Calu3 (cell line): ENCODE data around the gene ZZZ3. TPM values are rescaled to one million over a fixed set of nuclear protein-coding genes. Genes with fewer than 3 reads are reported as not detected.
A peak's percentile ranks its signal among the peaks of the same experiment; 100 is the strongest.

ENCODE experiments used
- Bru-seq: library from RNA; stranded (reverse); fragments of 400-500 nt; gene quantifications from one replicate; lab custom pipeline; 2021; lab: Mats Ljungman, UMichigan
- BruChase-seq, 2 experiments: library from RNA; stranded (reverse); fragments of 400-500 nt; gene quantifications; one replicate each; lab custom pipeline; 2021; lab: Mats Ljungman, UMichigan
- BruUV-seq: library from RNA; stranded (reverse); fragments of 400-500 nt; replicated peaks from 2 replicates; lab custom pipeline; 2021; lab: Mats Ljungman, UMichigan
- CTCF ChIA-PET: fragments of 300-600 bp; sonication (Branson Sonifier 250); formaldehyde crosslinking; loops from one replicate; lab custom pipeline; 2022; ENCODE audit warnings: antibody characterized with exemption; lab: Charles Lee
- DNase-seq: peaks from one replicate; pipeline ENCODE4 v3.0.0; 2022
- H3K27ac Mint-ChIP-seq: one replicate; pipeline ENCODE4 v1.8.0; 2022; ENCODE audit warnings: mixed read lengths; ENCODE audit not compliant: unreplicated experiment
- H3K27me3 Mint-ChIP-seq: one replicate; pipeline ENCODE4 v1.8.0; 2022; ENCODE audit warnings: mixed read lengths; ENCODE audit not compliant: unreplicated experiment
- H3K36me3 Mint-ChIP-seq: one replicate; pipeline ENCODE4 v1.8.0; 2022; ENCODE audit warnings: mild to moderate bottlenecking, moderate library complexity, mixed read lengths; ENCODE audit not compliant: insufficient read depth, unreplicated experiment
- H3K4me1 Mint-ChIP-seq: one replicate; pipeline ENCODE4 v1.8.0; 2022; ENCODE audit warnings: mild to moderate bottlenecking, low read depth, mixed read lengths; ENCODE audit not compliant: unreplicated experiment
- H3K4me3 Mint-ChIP-seq: one replicate; pipeline ENCODE4 v1.8.0; 2022; ENCODE audit warnings: mild to moderate bottlenecking, low read depth, moderate library complexity, mixed read lengths; ENCODE audit not compliant: unreplicated experiment
- H3K9me3 Mint-ChIP-seq: one replicate; pipeline ENCODE4 v1.8.0; 2022; ENCODE audit warnings: low read depth, mixed read lengths; ENCODE audit not compliant: unreplicated experiment
- intact Hi-C: fragments of 100-400 bp; cut with micrococcal nuclease; formaldehyde crosslinking; loops from one replicate; pipeline ENCODE4 v1.10.0; 2022; ENCODE audit not compliant: unreplicated experiment
- long read RNA-seq: library from polyadenylated mRNA; stranded (forward); transcript quantifications from one replicate; pipeline ENCODE4 v2.0.0, GENCODE V29; 2022
- total RNA-seq: library from RNA; stranded (reverse); gene quantifications from 2 replicates; pipeline ENCODE4 v1.2.3, GENCODE V29; 2022
- TF ChIP-seq, protein P1 (sequence below): fragments of 200-600 bp; IDR thresholded peaks from one replicate; pipeline ENCODE4 v1.8.0; 2022; ENCODE audit warnings: antibody characterized with exemption; ENCODE audit not compliant: unreplicated experiment

Gene ZZZ3
- 49.4 and 53.4 TPM in 2 replicates for total RNA-seq
- percentile 96 among the genes with signal in this experiment for Bru-seq, nascent RNA
- BruChase-seq, experiment 1, labeled RNA remaining after a 6-hour chase = percentile 87 among the genes with signal in this experiment
- percentile 88 among the genes with signal in this experiment for BruChase-seq, experiment 2, labeled RNA remaining after a 2-hour chase
- long read RNA-seq, full-length matches to known transcripts = 6 of 36 reads
- long read RNA-seq, partial matches to known transcripts = 2 of 36 reads
- long read RNA-seq, other reads (novel, unspliced or antisense) = 28 of 36 reads

DNA sequence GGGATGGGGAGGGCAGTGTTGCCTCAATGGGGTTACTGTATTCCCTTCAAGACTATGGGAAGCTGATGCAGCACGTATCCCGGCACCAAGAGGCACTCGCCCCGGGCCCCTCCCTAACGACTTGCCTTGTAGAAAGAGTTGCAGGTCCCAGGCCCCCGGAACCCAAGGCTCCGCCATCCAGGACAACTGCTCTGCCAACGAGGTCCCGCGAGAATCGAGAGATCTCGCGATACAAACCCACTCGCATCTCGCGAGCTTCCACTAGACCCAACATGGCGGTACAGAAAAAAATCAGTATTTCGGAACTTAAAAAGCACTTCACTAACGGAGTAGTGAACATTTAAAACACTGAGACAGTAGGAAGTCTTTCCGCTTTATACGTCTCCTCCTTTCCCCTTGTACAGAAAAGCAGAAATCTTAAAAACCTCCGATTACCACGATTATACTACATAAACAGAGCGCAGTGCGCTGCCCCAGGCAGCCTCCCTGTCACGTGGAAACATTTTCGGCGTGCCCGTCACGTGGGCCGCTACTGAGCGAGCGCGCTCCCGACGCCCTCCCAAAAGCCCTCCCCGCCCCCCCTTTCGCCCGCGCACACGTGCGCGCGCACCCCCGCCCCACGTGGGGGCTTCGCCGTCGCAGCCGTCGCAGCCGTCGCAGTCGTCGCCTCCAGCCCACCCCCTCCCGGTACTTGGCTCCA, at the start of gene ZZZ3:
TSS of gene ZZZ3 (minus strand) at position 199 of the 700 bp plus-strand sequence. CDS start 49,304 bp downstream, outside the sequence.
- Mint-ChIP-seq H3K9me3 (no peaks in the 10 kb centered on the region), H3K4me1 (peaks cover 34% of the 10 kb centered on the region), H3K4me3 (peak within 1 kb of the TSS; percentile 82), H3K36me3 (peaks cover 36% of the 10 kb centered on the region), H3K27me3 (no peaks in the 10 kb centered on the region), H3K27ac (peak within 1 kb of the TSS; percentile 94)
- TF ChIP-seq, protein P1, sequence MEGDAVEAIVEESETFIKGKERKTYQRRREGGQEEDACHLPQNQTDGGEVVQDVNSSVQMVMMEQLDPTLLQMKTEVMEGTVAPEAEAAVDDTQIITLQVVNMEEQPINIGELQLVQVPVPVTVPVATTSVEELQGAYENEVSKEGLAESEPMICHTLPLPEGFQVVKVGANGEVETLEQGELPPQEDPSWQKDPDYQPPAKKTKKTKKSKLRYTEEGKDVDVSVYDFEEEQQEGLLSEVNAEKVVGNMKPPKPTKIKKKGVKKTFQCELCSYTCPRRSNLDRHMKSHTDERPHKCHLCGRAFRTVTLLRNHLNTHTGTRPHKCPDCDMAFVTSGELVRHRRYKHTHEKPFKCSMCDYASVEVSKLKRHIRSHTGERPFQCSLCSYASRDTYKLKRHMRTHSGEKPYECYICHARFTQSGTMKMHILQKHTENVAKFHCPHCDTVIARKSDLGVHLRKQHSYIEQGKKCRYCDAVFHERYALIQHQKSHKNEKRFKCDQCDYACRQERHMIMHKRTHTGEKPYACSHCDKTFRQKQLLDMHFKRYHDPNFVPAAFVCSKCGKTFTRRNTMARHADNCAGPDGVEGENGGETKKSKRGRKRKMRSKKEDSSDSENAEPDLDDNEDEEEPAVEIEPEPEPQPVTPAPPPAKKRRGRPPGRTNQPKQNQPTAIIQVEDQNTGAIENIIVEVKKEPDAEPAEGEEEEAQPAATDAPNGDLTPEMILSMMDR = no peak
- peak; percentile 89 for DNase-seq
- BruUV-seq = no TSS peak
- intact Hi-C loops = loop anchor here (1.0 kb wide), 1 partner anchor 534 kb away; no protein-coding TSS in a partner anchor
- CTCF ChIA-PET = interaction anchor here (0.6 to 1.2 kb wide), 3 partner anchors 30 to 97 kb away, joined by 3 to 5 read pairs (median 5); partner anchors contain the start of gene MIGA1

DNA sequence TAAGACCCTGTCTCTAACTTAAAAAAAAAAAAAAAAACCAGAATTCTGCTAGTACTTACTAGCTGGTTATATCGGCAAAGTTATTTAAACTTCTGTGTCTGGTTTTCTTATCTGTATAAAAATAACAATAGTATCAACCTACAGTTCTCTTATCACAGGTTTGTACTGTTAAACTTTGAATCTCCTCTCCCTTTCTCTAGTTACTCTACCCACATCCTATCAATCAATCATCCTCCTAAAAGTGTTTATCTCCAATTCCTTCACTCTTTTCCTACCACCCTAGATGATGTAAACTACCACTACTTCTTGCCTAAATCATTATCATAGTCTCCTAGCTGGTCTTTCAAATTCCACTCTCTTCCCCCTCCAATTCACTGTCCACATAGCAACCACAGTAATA, 49.6 kb upstream of the ZZZ3 start:
- Mint-ChIP-seq H3K4me3 (no peak overlapping the region), H3K9me3 (no peaks in the 10 kb centered on the region), H3K27me3 (no peaks in the 10 kb centered on the region), H3K36me3 (peaks cover 23% of the 10 kb centered on the region), H3K4me1 (no peaks in the 10 kb centered on the region), H3K27ac (no peak overlapping the region)
- BruUV-seq = no TSS peak
- CTCF ChIA-PET = interaction anchor here (0.7 kb wide), 2 partner anchors 13 to 157 kb away, joined by 3 to 7 read pairs; no protein-coding TSS in a partner anchor
- no peak for DNase-seq
- intact Hi-C loops = no loop called here
- TF ChIP-seq, protein P1 = no peak

GRCh38 chr1:77725706-77726105, 43.2 kb upstream of the ZZZ3 start:
- peaks cover 45% of the 10 kb centered on the region for H3K36me3 Mint-ChIP-seq
- intact Hi-C loops = no loop called here

DNA sequence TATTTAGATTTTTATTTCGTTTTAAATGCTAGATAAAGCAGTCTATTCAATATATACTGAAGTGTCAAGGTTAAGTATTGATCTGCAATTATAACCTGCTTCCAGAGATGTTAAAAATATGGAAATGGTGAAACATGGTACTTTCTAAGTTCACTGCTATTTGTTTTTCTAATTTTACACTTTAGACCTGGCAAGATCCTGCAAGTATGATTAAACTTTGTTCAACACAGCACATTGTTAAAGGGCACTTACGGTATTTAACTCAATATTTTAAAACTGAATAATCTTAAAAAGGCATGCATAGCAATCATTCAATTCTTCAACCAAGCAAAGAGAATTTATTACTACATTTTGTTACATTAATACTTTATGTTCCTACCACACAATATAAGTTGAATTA, 35.7 kb upstream of the ZZZ3 start:
- H3K4me3 Mint-ChIP-seq = no peak overlapping the region
- no peaks in the 10 kb centered on the region for H3K4me1 Mint-ChIP-seq
- intact Hi-C loops = no loop called here
- no peak for DNase-seq
- H3K27ac Mint-ChIP-seq = no peak overlapping the region
- BruUV-seq = no TSS peak
- CTCF ChIA-PET = interaction anchor here (0.6 kb wide), 1 partner anchor 1988 kb away, joined by 3 read pairs; no protein-coding TSS in a partner anchor
- H3K36me3 Mint-ChIP-seq = peaks cover 47% of the 10 kb centered on the region
- H3K9me3 Mint-ChIP-seq = no peaks in the 10 kb centered on the region
- H3K27me3 Mint-ChIP-seq = no peaks in the 10 kb centered on the region
- TF ChIP-seq, protein P1 = no peak

More at GRCh38 chr1:77725706-77726105, 43.2 kb upstream of the ZZZ3 start:
- no peak for DNase-seq
- CTCF ChIA-PET = no interaction called here
- Mint-ChIP-seq H3K27ac (no peak overlapping the region), H3K4me3 (no peak overlapping the region), H3K4me1 (no peaks in the 10 kb centered on the region), H3K9me3 (no peaks in the 10 kb centered on the region), H3K27me3 (no peaks in the 10 kb centered on the region)
- no TSS peak for BruUV-seq
- TF ChIP-seq, protein P1 = no peak
